HL-60 (cell line): ENCODE measurements around the gene SLC36A2.

Experiments used
- DNase-seq, 2 experiments: peaks; one replicate each; pipeline ENCODE4 v3.0.0-alpha.2; 2010 to 2020; ENCODE audit warnings: low read depth in 1 of 2, low spot score in 1 of 2
- H3K27ac ChIP-seq: fragments of 250-450 bp; sonication (Bioruptor Pico); replicated peaks from 2 replicates; pipeline ENCODE4 v1.5.1; 2020; ENCODE audit warnings: mild to moderate bottlenecking, moderate library complexity
- H3K27me3 ChIP-seq: fragments of 250-450 bp; sonication (Bioruptor Pico); 2 replicates; pipeline ENCODE4 v1.5.1; 2021; ENCODE audit warnings: mild to moderate bottlenecking, moderate library complexity; ENCODE audit not compliant: insufficient read depth, poor library complexity, severe bottlenecking
- H3K4me3 ChIP-seq: replicated peaks from 2 replicates; pipeline ENCODE4 v1.5.1; 2011; ENCODE audit warnings: mild to moderate bottlenecking, control low read depth, low read length; ENCODE audit not compliant: insufficient read depth
- GABPA ChIP-seq: IDR thresholded peaks from 2 replicates; pipeline ENCODE4 v1.6.1; 2012; ENCODE audit warnings: low read depth
- POLR2AphosphoS5 ChIP-seq: IDR thresholded peaks from 2 replicates; pipeline ENCODE4 v1.6.1; 2012; ENCODE audit warnings: low read depth
- SPI1 ChIP-seq: IDR thresholded peaks from 2 replicates; pipeline ENCODE4 v1.6.1; 2012; ENCODE audit warnings: low read depth, mild to moderate bottlenecking, borderline replicate concordance
- TF ChIP-seq, protein P1 (sequence below): IDR thresholded peaks from 2 replicates; pipeline ENCODE4 v1.6.1; 2012; ENCODE audit warnings: low read depth; ENCODE audit not compliant: insufficient replicate concordance
- TF ChIP-seq, protein P2 (sequence below): IDR thresholded peaks from one replicate; pipeline ENCODE4 v1.5.1; 2011; ENCODE audit warnings: low read length, control low read depth, inconsistent platforms; ENCODE audit not compliant: insufficient read depth

SLC36A2 gene

DNA sequence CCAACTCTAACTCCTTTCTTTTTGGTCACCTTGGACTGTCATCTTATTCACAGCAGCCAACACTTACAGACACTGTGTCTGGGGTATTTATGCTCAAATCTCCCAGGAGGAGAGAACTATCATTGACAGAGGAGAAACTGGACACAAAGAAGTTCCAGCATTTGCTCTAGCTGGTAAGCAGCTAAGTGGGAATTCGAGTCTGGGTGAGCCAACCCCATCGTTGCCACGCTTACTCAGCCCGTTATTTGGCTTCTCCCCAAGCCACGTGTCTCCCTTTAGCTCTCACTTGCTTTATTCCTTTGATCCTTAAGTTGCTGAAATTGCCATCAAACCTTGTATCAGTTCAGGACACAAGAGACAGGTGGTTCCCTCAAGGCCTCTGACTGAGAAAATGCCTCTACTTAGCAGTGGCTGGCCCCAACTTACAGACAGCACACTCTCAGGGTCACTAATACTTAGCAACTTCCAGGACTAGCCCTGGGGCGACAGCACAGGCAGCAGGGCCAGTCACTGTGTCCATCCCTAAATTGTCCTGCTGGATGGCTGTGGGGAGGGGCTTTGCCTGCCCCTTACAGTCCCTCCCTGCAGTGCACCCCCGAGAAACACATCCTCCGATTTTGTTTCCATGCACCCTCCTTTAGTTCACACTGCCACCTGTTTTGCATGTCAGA is 1.4 kb downstream of the SLC36A2 start:
- no peak for DNase-seq
- H3K4me3 ChIP-seq = no peak overlapping the region
- no peak overlapping the region for H3K27ac ChIP-seq
- H3K27me3 ChIP-seq = peaks cover 11% of the 10 kb centered on the region
- TF ChIP-seq, protein P1, sequence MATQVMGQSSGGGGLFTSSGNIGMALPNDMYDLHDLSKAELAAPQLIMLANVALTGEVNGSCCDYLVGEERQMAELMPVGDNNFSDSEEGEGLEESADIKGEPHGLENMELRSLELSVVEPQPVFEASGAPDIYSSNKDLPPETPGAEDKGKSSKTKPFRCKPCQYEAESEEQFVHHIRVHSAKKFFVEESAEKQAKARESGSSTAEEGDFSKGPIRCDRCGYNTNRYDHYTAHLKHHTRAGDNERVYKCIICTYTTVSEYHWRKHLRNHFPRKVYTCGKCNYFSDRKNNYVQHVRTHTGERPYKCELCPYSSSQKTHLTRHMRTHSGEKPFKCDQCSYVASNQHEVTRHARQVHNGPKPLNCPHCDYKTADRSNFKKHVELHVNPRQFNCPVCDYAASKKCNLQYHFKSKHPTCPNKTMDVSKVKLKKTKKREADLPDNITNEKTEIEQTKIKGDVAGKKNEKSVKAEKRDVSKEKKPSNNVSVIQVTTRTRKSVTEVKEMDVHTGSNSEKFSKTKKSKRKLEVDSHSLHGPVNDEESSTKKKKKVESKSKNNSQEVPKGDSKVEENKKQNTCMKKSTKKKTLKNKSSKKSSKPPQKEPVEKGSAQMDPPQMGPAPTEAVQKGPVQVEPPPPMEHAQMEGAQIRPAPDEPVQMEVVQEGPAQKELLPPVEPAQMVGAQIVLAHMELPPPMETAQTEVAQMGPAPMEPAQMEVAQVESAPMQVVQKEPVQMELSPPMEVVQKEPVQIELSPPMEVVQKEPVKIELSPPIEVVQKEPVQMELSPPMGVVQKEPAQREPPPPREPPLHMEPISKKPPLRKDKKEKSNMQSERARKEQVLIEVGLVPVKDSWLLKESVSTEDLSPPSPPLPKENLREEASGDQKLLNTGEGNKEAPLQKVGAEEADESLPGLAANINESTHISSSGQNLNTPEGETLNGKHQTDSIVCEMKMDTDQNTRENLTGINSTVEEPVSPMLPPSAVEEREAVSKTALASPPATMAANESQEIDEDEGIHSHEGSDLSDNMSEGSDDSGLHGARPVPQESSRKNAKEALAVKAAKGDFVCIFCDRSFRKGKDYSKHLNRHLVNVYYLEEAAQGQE = no peak
- TF ChIP-seq SPI1 = no peak
- TF ChIP-seq POLR2AphosphoS5 = no peak
- no peak for TF ChIP-seq GABPA
- TF ChIP-seq, protein P2, sequence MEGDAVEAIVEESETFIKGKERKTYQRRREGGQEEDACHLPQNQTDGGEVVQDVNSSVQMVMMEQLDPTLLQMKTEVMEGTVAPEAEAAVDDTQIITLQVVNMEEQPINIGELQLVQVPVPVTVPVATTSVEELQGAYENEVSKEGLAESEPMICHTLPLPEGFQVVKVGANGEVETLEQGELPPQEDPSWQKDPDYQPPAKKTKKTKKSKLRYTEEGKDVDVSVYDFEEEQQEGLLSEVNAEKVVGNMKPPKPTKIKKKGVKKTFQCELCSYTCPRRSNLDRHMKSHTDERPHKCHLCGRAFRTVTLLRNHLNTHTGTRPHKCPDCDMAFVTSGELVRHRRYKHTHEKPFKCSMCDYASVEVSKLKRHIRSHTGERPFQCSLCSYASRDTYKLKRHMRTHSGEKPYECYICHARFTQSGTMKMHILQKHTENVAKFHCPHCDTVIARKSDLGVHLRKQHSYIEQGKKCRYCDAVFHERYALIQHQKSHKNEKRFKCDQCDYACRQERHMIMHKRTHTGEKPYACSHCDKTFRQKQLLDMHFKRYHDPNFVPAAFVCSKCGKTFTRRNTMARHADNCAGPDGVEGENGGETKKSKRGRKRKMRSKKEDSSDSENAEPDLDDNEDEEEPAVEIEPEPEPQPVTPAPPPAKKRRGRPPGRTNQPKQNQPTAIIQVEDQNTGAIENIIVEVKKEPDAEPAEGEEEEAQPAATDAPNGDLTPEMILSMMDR = no peak

DNA sequence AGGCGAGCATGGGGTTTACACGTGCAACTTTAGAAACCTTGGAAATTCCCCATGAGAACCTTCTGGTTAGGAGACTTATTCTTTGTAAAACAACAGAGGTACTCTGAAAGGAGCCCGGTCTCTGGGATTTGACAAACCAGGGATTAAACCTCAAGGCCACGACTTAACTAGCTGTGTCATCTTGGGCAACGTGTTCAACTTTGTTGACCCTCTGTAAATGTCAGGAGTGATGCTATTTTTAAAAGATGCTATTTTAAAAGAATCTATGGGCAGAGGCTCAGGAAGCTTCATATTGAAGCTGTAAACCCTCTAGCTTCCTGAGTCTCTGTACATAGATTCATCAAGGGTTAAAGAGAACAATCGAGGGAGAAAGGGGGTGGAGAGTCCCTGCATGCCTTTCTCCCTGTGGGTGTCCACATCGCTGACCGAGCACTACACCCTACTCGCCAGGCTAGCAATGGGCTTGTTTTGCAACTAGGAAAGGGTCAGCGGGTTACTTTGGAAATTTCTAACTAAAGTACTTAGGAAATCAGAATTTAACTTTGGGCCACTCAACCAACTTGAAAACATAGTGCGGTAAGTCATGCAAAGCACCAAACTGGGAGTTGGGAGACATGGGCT is 2.1 kb downstream of the SLC36A2 start:
- H3K27me3 ChIP-seq = peaks cover 11% of the 10 kb centered on the region
- no peak for DNase-seq
- no peak overlapping the region for H3K4me3 ChIP-seq
- no peak overlapping the region for H3K27ac ChIP-seq
- TF ChIP-seq, protein P1 = no peak
- TF ChIP-seq GABPA (no peak), SPI1 (no peak), POLR2AphosphoS5 (no peak)
- TF ChIP-seq, protein P2 = no peak

DNA sequence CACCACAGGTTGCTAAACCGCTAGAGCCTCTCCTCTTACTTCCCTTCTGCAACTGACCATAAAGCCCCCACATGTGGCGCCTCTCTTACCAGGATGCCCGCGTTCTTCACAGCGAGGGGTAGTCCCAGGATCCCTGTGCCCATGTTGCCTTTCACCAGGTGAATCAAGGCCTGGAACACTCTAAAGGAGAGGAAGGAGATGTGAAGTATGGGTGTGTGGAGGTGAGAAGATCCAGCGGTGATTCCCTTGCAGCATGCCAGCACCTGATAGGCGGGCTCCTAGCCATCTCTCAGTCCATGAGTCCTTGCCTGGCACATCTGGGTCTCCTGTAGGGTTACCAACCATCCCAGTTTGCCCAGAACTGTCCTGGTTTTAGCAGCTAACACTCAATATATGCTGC is 3.3 kb downstream of the SLC36A2 start:
- TF ChIP-seq, protein P2 = no peak
- no peak for TF ChIP-seq POLR2AphosphoS5
- no peak for TF ChIP-seq SPI1
- TF ChIP-seq, protein P1 = no peak
- TF ChIP-seq GABPA = no peak
- Histone ChIP-seq H3K4me3 (no peak overlapping the region), H3K27me3 (peaks cover 11% of the 10 kb centered on the region), H3K27ac (no peak overlapping the region)
- no peak for DNase-seq
